Activated naive CD4-positive, alpha-beta T cell treated with anti-CD3 and anti-CD28 coated beads for 36 hours (primary cell): ENCODE data around the gene WDSUB1. TPM values are rescaled to one million over a fixed set of nuclear protein-coding genes. Genes with fewer than 3 reads are reported as not detected.

Experiments
- CTCF ChIA-PET: fragments of 350-600 bp; sonication (Branson Sonifier 250); formaldehyde crosslinking; loops from one replicate; lab custom pipeline; 2021; ENCODE audit warnings: antibody characterized with exemption; lab: Charles Lee
- DNase-seq: peaks from one replicate; pipeline ENCODE4 v3.0.0-alpha.2; 2020
- H3K27ac Mint-ChIP-seq: one replicate; pipeline ENCODE4 v1.8.0; 2021; ENCODE audit warnings: mild to moderate bottlenecking, mixed read lengths
- H3K27me3 Mint-ChIP-seq: one replicate; pipeline ENCODE4 v1.8.0; 2021; ENCODE audit warnings: low read depth, mixed read lengths
- H3K36me3 Mint-ChIP-seq: one replicate; pipeline ENCODE4 v1.8.0; 2021; ENCODE audit warnings: low read depth, mixed read lengths
- H3K4me1 Mint-ChIP-seq: one replicate; pipeline ENCODE4 v1.8.0; 2021; ENCODE audit warnings: low read depth, mixed read lengths
- H3K4me3 Mint-ChIP-seq: one replicate; pipeline ENCODE4 v1.8.0; 2021; ENCODE audit warnings: mild to moderate bottlenecking, moderate library complexity, mixed read lengths
- H3K9me3 Mint-ChIP-seq: one replicate; pipeline ENCODE4 v1.8.0; 2021; ENCODE audit warnings: mixed read lengths
- intact Hi-C: fragments of 100-400 bp; cut with micrococcal nuclease; formaldehyde crosslinking; loops from one replicate; pipeline ENCODE4 v1.15.1; 2023
- total RNA-seq, 2 experiments: library from RNA; stranded (reverse); gene quantifications; one replicate each; pipeline ENCODE4 v1.2.3, GENCODE V29; 2021

Gene WDSUB1
- total RNA-seq, 2 experiments from 2014 or later = 5.6 to 6.6 TPM

DNA sequence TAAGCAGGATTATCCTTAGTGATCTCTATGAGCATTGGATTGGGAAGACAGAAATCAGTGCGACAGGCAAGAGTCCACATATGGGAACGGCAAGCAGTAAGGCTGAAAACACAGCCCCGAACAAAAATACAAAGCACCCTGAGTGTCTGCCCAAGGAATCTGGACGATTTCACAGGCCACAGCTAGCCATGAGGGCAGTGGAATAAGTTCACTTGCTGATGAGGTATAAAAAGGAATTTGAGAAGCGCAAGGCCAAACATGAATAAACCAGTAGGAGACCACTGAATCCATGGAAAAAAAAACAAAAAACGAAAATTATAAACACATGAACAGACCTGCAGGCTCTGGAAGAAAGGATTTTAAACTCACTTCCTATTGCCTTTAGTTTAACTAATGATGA lies 24.3 kb downstream of the WDSUB1 start:
- no peaks in the 10 kb centered on the region for H3K27me3 Mint-ChIP-seq
- no peaks in the 10 kb centered on the region for H3K4me1 Mint-ChIP-seq
- peaks cover 16% of the 10 kb centered on the region for H3K36me3 Mint-ChIP-seq
- CTCF ChIA-PET = no interaction called here
- intact Hi-C loops = no loop called here
- no peaks in the 10 kb centered on the region for H3K9me3 Mint-ChIP-seq
- no peak overlapping the region for H3K27ac Mint-ChIP-seq
- no peak for DNase-seq
- H3K4me3 Mint-ChIP-seq = no peak overlapping the region

DNA sequence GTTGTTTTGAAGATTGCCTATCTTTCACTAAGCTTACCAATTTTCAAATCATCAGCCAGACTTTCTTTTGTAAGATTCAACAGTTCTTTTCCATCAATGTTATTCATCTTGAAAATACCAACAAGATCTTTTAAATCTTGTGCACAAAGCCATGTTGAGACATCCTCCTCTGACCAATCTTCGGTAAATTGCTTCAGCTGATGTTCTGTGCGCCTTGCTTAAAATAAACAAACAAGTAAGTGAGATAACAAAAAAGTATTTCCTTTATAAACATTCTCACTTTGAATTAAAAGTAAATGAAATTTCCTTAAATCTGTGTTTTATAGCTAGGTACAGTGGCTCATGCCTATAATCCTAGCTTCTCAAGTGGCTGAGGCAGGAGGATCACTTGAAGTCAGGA lies 30.3 kb downstream of the WDSUB1 start:
- intact Hi-C loops = no loop called here
- H3K4me3 Mint-ChIP-seq = no peak overlapping the region
- DNase-seq = no peak
- H3K27ac Mint-ChIP-seq = no peak overlapping the region
- H3K4me1 Mint-ChIP-seq = no peaks in the 10 kb centered on the region
- H3K36me3 Mint-ChIP-seq = peaks cover 14% of the 10 kb centered on the region
- H3K27me3 Mint-ChIP-seq = no peaks in the 10 kb centered on the region
- no peaks in the 10 kb centered on the region for H3K9me3 Mint-ChIP-seq
- CTCF ChIA-PET = interaction anchor here (1.1 kb wide), 1 partner anchor 28 kb away, joined by 3 read pairs; no protein-coding TSS in a partner anchor

DNA sequence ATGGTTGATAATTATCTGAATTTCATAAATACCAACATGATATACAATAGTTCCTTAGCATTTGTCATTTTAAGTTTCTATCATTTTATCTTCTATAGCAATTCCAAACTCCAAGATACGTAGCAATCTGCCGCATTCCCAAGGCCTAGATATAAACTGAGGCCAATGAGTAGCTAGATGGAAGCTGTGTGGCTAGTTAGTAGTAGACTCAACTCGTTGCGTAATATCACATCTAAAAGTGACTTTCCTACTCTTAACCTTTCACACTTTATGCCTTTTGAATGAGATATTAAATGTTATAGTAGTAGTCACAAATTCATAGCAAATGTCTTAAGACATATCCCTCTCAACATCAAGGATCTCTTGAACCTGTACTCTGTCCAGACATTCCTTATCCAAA lies 33.6 kb downstream of the WDSUB1 start:
- Mint-ChIP-seq H3K36me3 (peaks cover 13% of the 10 kb centered on the region), H3K27ac (no peak overlapping the region), H3K4me3 (no peak overlapping the region), H3K27me3 (no peaks in the 10 kb centered on the region), H3K9me3 (no peaks in the 10 kb centered on the region), H3K4me1 (no peaks in the 10 kb centered on the region)
- intact Hi-C loops = no loop called here
- CTCF ChIA-PET = no interaction called here
- DNase-seq = no peak

DNA sequence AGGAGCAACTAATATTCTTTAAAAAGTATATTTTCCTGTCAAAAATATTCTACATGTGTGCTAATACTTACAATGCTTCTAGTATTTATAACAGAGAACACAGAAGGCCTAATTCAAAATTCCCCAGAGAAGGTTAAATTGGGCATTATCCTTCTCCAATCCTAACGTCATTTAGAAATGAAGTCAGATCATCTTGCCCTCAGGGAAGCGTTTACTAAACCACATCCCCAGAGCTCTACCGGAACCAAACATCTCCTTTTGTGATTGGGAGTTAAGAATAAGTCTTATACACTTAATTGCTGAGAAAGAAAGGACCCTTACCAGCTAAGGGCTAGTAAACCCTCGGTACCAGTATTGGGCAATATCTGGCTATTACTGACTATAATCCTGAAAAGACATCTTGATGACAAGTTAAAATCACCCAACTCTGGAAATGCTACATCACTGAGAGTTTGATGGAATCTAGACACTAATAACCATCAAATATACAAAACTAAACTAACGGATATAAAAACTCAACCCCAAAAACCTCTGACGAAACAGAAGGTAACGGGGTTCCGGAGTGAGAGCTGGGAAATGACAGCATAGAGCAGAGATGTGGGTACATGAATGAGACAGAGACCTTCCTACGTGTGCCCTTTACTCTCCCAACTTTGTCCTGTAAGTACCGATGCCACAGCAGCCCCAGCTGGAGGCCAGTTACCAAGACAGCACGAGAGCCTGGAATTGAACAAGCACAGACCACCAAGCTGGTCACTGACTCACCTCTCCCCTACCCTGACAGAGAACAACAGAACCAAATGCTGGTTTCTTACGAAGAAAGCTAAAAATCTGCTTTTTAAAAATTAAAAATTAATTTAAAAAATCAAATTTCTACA lies 35.0 kb downstream of the WDSUB1 start:
- H3K4me1 Mint-ChIP-seq = no peaks in the 10 kb centered on the region
- H3K4me3 Mint-ChIP-seq = no peak overlapping the region
- DNase-seq = no peak
- H3K27ac Mint-ChIP-seq = no peak overlapping the region
- peaks cover 24% of the 10 kb centered on the region for H3K36me3 Mint-ChIP-seq
- CTCF ChIA-PET = no interaction called here
- no peaks in the 10 kb centered on the region for H3K27me3 Mint-ChIP-seq
- intact Hi-C loops = no loop called here
- no peaks in the 10 kb centered on the region for H3K9me3 Mint-ChIP-seq

DNA sequence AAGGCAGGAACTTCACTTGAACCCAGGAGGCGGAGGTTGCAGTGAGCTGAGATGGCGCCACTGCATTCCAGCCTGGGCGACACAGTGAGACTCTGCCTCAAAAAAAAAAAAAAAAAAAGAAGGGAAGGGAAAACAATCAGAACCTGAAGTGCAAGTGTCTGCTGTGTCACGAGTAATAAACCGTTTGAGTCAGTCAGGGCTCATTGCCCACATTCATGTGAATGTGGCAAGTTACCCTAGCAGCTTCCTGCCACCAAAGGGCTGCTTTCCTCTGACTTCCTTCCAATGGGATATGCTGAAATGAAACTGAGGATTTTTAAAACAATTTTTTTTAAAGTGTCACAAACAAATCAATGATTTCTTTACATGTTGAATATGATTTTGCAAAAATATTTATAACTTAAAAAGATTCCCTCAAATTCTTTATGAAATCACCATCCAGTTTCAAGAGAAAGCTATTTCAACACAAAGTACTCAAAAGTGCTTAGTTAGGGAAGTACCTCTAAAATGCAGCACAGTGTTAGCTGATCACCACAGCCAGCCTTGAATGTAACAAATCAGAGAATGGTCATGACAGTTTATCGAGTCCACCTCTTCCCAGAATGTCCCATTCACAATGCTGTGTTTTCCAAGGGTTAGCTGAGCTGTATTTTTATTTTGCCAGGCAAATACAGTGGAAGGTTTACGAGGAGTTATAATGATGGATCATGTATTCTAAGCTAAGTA lies 36.4 kb downstream of the WDSUB1 start:
- no peak overlapping the region for H3K4me3 Mint-ChIP-seq
- H3K27me3 Mint-ChIP-seq = no peaks in the 10 kb centered on the region
- no peaks in the 10 kb centered on the region for H3K9me3 Mint-ChIP-seq
- CTCF ChIA-PET = interaction anchor here (0.7 kb wide), 1 partner anchor 293 kb away, joined by 5 read pairs; no protein-coding TSS in a partner anchor
- intact Hi-C loops = no loop called here
- no peak overlapping the region for H3K27ac Mint-ChIP-seq
- no peak for DNase-seq
- no peaks in the 10 kb centered on the region for H3K4me1 Mint-ChIP-seq
- peaks cover 27% of the 10 kb centered on the region for H3K36me3 Mint-ChIP-seq

DNA sequence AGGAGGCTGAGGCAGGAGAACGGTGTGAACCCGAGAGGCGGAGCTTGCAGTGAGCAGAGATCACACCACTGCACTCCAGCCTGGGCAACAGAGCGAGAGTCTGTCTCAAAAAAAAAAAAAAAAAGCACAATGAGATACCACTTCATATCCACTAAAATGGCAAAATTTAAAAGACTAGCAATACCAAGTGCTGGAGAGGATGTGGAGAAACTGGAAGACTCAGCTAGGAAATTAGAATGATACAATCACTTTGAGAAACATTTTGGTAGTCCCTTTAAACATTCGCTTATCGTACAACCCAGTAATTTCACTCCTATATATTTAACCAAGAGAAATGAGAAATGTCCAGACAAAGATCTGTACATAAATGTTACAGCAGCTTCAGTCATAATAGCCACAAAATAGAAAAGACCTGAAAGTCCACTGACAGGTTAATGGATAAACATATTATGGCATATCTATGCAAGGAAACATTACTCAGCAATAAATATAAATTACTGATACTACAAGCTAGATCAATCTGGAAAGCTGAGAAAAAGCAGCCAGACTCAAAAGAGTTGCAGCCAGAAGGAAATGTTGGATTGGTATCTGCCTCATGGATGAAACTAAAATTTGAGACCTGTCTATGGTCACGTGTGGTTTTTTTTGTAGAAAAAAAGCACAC lies 40.0 kb downstream of the WDSUB1 start:
- Mint-ChIP-seq H3K27me3 (no peaks in the 10 kb centered on the region), H3K36me3 (peaks cover 25% of the 10 kb centered on the region), H3K4me3 (no peak overlapping the region), H3K4me1 (no peaks in the 10 kb centered on the region), H3K27ac (no peak overlapping the region), H3K9me3 (no peaks in the 10 kb centered on the region)
- CTCF ChIA-PET = no interaction called here
- DNase-seq = no peak
- intact Hi-C loops = no loop called here

DNA sequence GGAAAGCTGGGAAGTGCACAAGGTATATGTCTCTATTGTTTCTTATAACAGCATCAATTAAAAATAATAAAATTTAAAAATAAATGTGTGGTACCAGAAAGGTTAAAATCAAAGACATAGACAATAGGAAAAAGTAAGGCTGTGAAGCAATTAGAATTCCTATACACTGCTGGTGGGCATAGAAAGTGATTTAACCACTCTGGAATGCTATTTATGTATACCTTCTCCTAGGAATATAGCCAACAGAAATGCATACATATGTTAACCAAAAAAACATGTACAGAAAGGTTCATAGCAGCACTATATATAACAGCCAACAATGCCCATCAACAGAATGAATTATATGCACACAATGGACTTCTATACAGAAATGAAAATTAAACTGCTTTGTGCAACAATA lies 43.0 kb downstream of the WDSUB1 start:
- peaks cover 25% of the 10 kb centered on the region for H3K36me3 Mint-ChIP-seq

DNA sequence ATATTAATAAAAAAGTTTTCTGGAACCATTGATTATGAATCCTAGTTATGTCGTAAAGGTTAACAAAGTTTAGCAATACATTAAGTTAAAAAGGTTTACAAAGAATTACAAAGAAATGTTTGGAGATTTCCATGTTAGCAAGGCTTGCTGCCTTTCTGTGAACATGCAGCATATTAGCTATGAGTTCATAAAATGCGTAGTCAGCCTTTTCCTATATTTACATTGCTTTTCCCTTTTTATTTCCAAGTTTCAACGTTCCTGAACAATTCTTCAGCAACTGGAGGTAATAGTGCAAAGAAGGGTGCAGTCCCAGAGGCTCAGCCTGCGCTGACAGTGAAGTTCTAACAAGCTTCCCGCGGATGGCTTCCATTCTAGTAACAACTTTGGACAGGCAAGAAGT lies 51.6 kb downstream of the WDSUB1 start:
- Mint-ChIP-seq H3K9me3 (no peaks in the 10 kb centered on the region), H3K4me1 (no peaks in the 10 kb centered on the region), H3K27ac (no peak overlapping the region), H3K36me3 (peaks cover 8% of the 10 kb centered on the region), H3K4me3 (no peak overlapping the region), H3K27me3 (no peaks in the 10 kb centered on the region)
- DNase-seq = no peak
- CTCF ChIA-PET = no interaction called here
- intact Hi-C loops = no loop called here

More for the DNA sequence above, 43.0 kb downstream of the WDSUB1 start:
- no peaks in the 10 kb centered on the region for H3K9me3 Mint-ChIP-seq
- CTCF ChIA-PET = no interaction called here
- no peak overlapping the region for H3K4me3 Mint-ChIP-seq
- no peaks in the 10 kb centered on the region for H3K4me1 Mint-ChIP-seq
- H3K27me3 Mint-ChIP-seq = no peaks in the 10 kb centered on the region
- intact Hi-C loops = no loop called here
- DNase-seq = no peak
- no peak overlapping the region for H3K27ac Mint-ChIP-seq

DNA sequence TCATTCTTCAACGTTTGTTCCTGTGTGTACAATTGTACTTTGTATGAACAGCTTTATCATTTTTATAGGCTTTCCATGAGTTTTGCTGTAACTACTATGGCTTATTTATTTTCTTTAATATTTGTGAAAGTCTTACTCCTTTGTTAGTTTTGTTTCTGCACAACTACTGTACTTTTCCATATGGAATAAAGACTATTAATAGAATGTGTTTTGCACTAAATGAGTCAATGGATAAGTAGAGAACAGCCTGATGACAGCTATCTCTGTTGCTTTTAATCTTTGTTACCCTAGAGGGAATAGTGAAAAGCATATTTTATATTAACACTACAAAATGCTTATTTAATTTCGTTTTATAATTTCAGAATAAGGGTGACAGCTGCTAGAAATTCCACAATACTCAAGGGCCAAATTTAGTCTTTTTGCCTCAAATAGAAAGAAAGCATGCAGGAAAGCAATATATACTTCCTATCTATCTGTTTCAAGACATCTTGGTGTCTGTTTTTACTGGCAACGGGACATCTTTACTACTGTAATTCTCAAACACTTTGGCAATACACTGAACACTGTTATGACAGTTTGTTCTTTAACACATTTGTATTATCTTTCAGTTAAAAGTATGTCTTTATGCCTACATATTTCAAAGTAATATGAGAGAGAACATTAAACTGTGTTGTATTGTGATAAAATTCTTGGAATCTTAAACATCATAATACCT lies 53.9 kb downstream of the WDSUB1 start:
- peaks cover 8% of the 10 kb centered on the region for H3K36me3 Mint-ChIP-seq
- no peak for DNase-seq
- intact Hi-C loops = no loop called here
- CTCF ChIA-PET = interaction anchor here (0.6 to 1.7 kb wide), 2 partner anchors 32 to 64 kb away, joined by 3 read pairs; no protein-coding TSS in a partner anchor
- H3K27ac Mint-ChIP-seq = no peak overlapping the region
- no peak overlapping the region for H3K4me3 Mint-ChIP-seq
- peaks cover 6% of the 10 kb centered on the region for H3K4me1 Mint-ChIP-seq
- H3K9me3 Mint-ChIP-seq = no peaks in the 10 kb centered on the region
- H3K27me3 Mint-ChIP-seq = no peaks in the 10 kb centered on the region

DNA sequence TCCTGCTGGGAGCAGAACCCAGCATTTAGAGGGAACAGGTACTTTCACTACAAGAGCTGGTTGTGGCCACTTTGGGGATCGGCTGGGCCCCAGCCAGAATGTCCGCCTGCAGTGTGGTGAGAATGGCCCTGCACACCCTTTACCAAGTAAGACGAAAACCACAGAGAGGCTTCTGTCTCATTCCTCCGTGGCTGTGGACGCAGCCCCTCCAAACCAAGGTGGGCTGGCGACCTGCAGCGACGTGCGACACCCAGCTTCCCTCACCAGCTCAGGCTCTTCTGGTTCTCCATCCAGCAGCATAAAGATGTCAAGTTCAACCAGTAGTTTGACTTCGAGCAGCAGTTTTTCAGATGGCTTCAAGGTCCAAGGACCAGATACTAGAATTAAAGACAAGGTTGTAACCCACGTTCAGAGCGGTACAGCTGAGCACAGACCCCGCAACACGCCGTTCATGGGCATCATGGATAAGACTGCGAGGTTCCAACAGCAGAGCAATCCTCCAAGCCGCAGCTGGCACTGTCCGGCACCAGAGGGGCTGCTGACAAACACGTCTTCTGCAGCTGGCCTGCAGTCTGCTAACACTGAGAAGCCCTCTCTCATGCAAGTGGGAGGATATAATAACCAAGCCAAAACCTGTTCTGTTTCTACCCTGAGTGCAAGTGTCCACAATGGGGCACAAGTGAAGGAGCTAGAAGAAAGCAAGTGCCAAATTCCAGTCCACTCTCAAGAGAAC lies 56.2 kb downstream of the WDSUB1 start:
- intact Hi-C loops = no loop called here
- no peak for DNase-seq
- Mint-ChIP-seq H3K27me3 (no peaks in the 10 kb centered on the region), H3K27ac (no peak overlapping the region), H3K4me1 (peaks cover 10% of the 10 kb centered on the region), H3K9me3 (no peaks in the 10 kb centered on the region), H3K36me3 (peaks cover 5% of the 10 kb centered on the region), H3K4me3 (no peak overlapping the region)
- CTCF ChIA-PET = interaction anchor here (0.6 kb wide), 1 partner anchor 579 kb away, joined by 3 read pairs; no protein-coding TSS in a partner anchor

DNA sequence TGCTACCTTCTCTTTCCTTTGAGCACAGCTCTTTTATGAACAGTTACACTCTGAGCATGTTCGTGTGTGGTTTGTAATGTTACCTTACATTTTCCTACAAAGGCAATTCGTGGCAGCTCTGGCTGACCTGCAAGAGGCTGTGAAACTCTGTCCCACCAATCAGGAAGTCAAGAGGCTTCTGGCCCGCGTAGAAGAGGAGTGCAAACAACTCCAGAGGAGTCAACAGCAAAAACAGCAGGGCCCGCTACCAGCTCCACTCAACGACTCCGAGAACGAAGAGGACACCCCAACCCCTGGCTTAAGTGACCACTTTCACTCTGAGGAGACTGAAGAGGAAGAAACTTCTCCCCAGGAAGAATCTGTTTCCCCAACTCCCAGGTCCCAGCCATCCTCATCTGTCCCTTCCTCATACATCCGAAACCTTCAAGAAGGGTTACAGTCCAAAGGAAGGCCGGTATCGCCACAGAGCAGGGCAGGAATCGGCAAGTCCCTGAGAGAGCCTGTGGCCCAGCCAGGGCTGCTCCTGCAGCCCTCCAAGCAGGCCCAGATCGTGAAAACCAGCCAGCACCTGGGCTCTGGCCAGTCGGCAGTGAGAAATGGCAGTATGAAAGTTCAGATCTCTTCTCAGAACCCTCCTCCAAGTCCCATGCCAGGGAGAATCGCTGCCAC lies 56.9 kb downstream of the WDSUB1 start:
- no peak overlapping the region for H3K27ac Mint-ChIP-seq
- no peak overlapping the region for H3K4me3 Mint-ChIP-seq
- intact Hi-C loops = no loop called here
- no peaks in the 10 kb centered on the region for H3K9me3 Mint-ChIP-seq
- H3K36me3 Mint-ChIP-seq = peaks cover 3% of the 10 kb centered on the region
- no peak for DNase-seq
- H3K27me3 Mint-ChIP-seq = no peaks in the 10 kb centered on the region
- CTCF ChIA-PET = interaction anchor here (0.6 kb wide), 1 partner anchor 580 kb away, joined by 3 read pairs; no protein-coding TSS in a partner anchor
- H3K4me1 Mint-ChIP-seq = peaks cover 10% of the 10 kb centered on the region
